Measurements from ENCODE around the gene STXBP6. TPM values are rescaled to one million over a fixed set of nuclear protein-coding genes. Genes with fewer than 3 reads are reported as not detected.
A peak's percentile ranks its signal among the peaks of the same experiment; 100 is the strongest.
"Not testable (repeated sequence)": the region's sequence is repeated elsewhere in the genome, so short reads cannot be mapped to it uniquely, and the experiment has no call there.

The STXBP6 gene
- total RNA-seq, 2 donors from 2014 or later = 0.49 TPM; not detected in 1

GRCh38 chr14:24813089-24813815 is 236.7 kb downstream of the STXBP6 start:
- Mint-ChIP-seq H3K9me3 (no peaks in the 10 kb centered on the region), H3K27ac (no peak overlapping the region), H3K36me3 (no peaks in the 10 kb centered on the region)
- ATAC-seq (no peak), DNase-seq (ENCODE audit: low spot score in 2 of 2) (no peak)

- Mint-ChIP-seq H3K27ac (no peak overlapping the region), H3K9me3 (no peaks in the 10 kb centered on the region), H3K36me3 (no peaks in the 10 kb centered on the region)
- no peak for ATAC-seq
- DNase-seq (ENCODE audit: low spot score in 2 of 2) = no peak
Observed at GRCh38 chr14:24809135-24809534, 240.8 kb downstream of the STXBP6 start.

GRCh38 chr14:24808412-24808811 is 241.5 kb downstream of the STXBP6 start:
- Mint-ChIP-seq H3K36me3 (no peaks in the 10 kb centered on the region), H3K27ac (no peak overlapping the region), H3K9me3 (no peaks in the 10 kb centered on the region)
- DNase-seq (ENCODE audit: low spot score in 2 of 2) (no peak), ATAC-seq (no peak)

GRCh38 chr14:24806061-24806678 is 243.8 kb downstream of the STXBP6 start:
- H3K27ac Mint-ChIP-seq = no peak overlapping the region
- no peaks in the 10 kb centered on the region for H3K36me3 Mint-ChIP-seq
- peak in 1 of 2 donors; percentile 49 for DNase-seq (ENCODE audit: low spot score in 2 of 2)
- H3K9me3 Mint-ChIP-seq = no peaks in the 10 kb centered on the region
- peak in 1 of 2 donors; percentile 40 for ATAC-seq

GRCh38 chr14:24804552-24805212 is 245.3 kb downstream of the STXBP6 start:
- Mint-ChIP-seq H3K9me3 (no peaks in the 10 kb centered on the region), H3K27ac (peak overlapping the region in 1 of 2 donors; percentile 61)
- no peak for DNase-seq (ENCODE audit: low spot score in 2 of 2)

GRCh38 chr14:24803933-24804494 is 245.9 kb downstream of the STXBP6 start:
- Mint-ChIP-seq H3K36me3 (no peaks in the 10 kb centered on the region), H3K27ac (no peak overlapping the region), H3K9me3 (no peaks in the 10 kb centered on the region)
- no peak for DNase-seq (ENCODE audit: low spot score in 2 of 2)
- no peak for ATAC-seq

More at GRCh38 chr14:24804552-24805212, 245.3 kb downstream of the STXBP6 start:
- ATAC-seq = no peak
- H3K36me3 Mint-ChIP-seq = no peaks in the 10 kb centered on the region

- not testable (repeated sequence) for H3K27ac Mint-ChIP-seq; H3K36me3 Mint-ChIP-seq; H3K9me3 Mint-ChIP-seq; ATAC-seq; DNase-seq (ENCODE audit: low spot score in 2 of 2)
Observed at GRCh38 chr14:24803426-24803825, 246.5 kb downstream of the STXBP6 start.

- Mint-ChIP-seq H3K27ac (no peak overlapping the region), H3K36me3 (no peaks in the 10 kb centered on the region), H3K9me3 (no peaks in the 10 kb centered on the region)
- DNase-seq (ENCODE audit: low spot score in 2 of 2) = no peak
- no peak for ATAC-seq
Observed at GRCh38 chr14:24802236-24802635, 247.7 kb downstream of the STXBP6 start.

- no peaks in the 10 kb centered on the region for H3K9me3 Mint-ChIP-seq
- H3K36me3 Mint-ChIP-seq = no peaks in the 10 kb centered on the region
- no peak for ATAC-seq
- no peak for DNase-seq (ENCODE audit: low spot score in 2 of 2)
- no peak overlapping the region for H3K27ac Mint-ChIP-seq
Observed at GRCh38 chr14:24801024-24801423, 248.9 kb downstream of the STXBP6 start.

- no peak for DNase-seq (ENCODE audit: low spot score in 2 of 2)
- ATAC-seq = no peak
- H3K9me3 Mint-ChIP-seq = no peaks in the 10 kb centered on the region
- no peaks in the 10 kb centered on the region for H3K36me3 Mint-ChIP-seq
- H3K27ac Mint-ChIP-seq = no peak overlapping the region
Observed at GRCh38 chr14:24798911-24799462, 251.0 kb downstream of the STXBP6 start.

- H3K36me3 Mint-ChIP-seq = no peaks in the 10 kb centered on the region
- DNase-seq (ENCODE audit: low spot score in 2 of 2) (no peak), ATAC-seq (no peak)
- H3K9me3 Mint-ChIP-seq = no peaks in the 10 kb centered on the region
- no peak overlapping the region for H3K27ac Mint-ChIP-seq
Observed at GRCh38 chr14:24795406-24795805, 254.5 kb downstream of the STXBP6 start.

- no peak overlapping the region for H3K27ac Mint-ChIP-seq
- H3K36me3 Mint-ChIP-seq = no peaks in the 10 kb centered on the region
- DNase-seq (ENCODE audit: low spot score in 2 of 2) (no peak), ATAC-seq (no peak)
- no peaks in the 10 kb centered on the region for H3K9me3 Mint-ChIP-seq
Observed at GRCh38 chr14:24794644-24795305, 255.2 kb downstream of the STXBP6 start.

GRCh38 chr14:24790196-24790595 is 259.8 kb downstream of the STXBP6 start:
- ATAC-seq = no peak
- DNase-seq (ENCODE audit: low spot score in 2 of 2) = no peak
- Mint-ChIP-seq H3K9me3 (no peaks in the 10 kb centered on the region), H3K27ac (no peak overlapping the region), H3K36me3 (no peaks in the 10 kb centered on the region)

GRCh38 chr14:24789378-24789884 is 260.5 kb downstream of the STXBP6 start:
- ATAC-seq = no peak
- no peaks in the 10 kb centered on the region for H3K36me3 Mint-ChIP-seq
- no peaks in the 10 kb centered on the region for H3K9me3 Mint-ChIP-seq
- DNase-seq (ENCODE audit: low spot score in 2 of 2) = no peak
- H3K27ac Mint-ChIP-seq = no peak overlapping the region

- Mint-ChIP-seq H3K27ac (no peak overlapping the region), H3K9me3 (no peaks in the 10 kb centered on the region), H3K36me3 (no peaks in the 10 kb centered on the region)
- DNase-seq (ENCODE audit: low spot score in 2 of 2) (no peak), ATAC-seq (no peak)
Observed at GRCh38 chr14:24785698-24786097, 264.2 kb downstream of the STXBP6 start.

- H3K27ac Mint-ChIP-seq = no peak overlapping the region
- no peaks in the 10 kb centered on the region for H3K9me3 Mint-ChIP-seq
- no peaks in the 10 kb centered on the region for H3K36me3 Mint-ChIP-seq
- no peak for DNase-seq (ENCODE audit: low spot score in 2 of 2)
- no peak for ATAC-seq
Observed at GRCh38 chr14:24784981-24785380, 265.0 kb downstream of the STXBP6 start.

All from activated naive CD4-positive, alpha-beta T cell treated with anti-CD3 and anti-CD28 coated beads, Interleukin-2, amount 50 U/mL, for 72 hours (primary cell).